ENCODE measurements around the gene CEACAM16. TPM values are rescaled to one million over a fixed set of nuclear protein-coding genes. Genes with fewer than 3 reads are reported as not detected.

Gene CEACAM16
- total and polyA plus RNA-seq, 10 of the 15 experiments (the other 5 are each of a cell fraction or from before 2014, with no cell fraction given), result not detected

- Histone ChIP-seq H3K27ac (ENCODE audit: control insufficient read depth, insufficient read depth) (no peak overlapping the region), H3K79me2 (ENCODE audit: control insufficient read depth, insufficient read depth, low read length) (no peaks in the 10 kb centered on the region), H3K9me3 (replicated peaks; ENCODE audit: control insufficient read depth, insufficient read depth, low read length) (no peaks in the 10 kb centered on the region), H4K20me1 (ENCODE audit: control insufficient read depth, insufficient read depth) (no peaks in the 10 kb centered on the region), H3K4me3 (no peak overlapping the region), H3K4me1 (ENCODE audit: control insufficient read depth, insufficient read depth, low read length) (peaks cover 47% of the 10 kb centered on the region), H3K27me3 (replicated peaks in 1 of 2; ENCODE audit: control insufficient read depth in 2 of 2, insufficient read depth in 2 of 2, low read length in 1 of 2) (no peaks in the 10 kb centered on the region), H3K36me3 (ENCODE audit: control insufficient read depth in 2 of 2, insufficient read depth in 2 of 2, low read length in 1 of 2) (no peaks in the 10 kb centered on the region), H2AFZ (ENCODE audit: control insufficient read depth, low read depth, low read length) (no peak overlapping the region), H3K9ac (ENCODE audit: control insufficient read depth, insufficient read depth, low read length) (no peak overlapping the region), H3K4me2 (ENCODE audit: control insufficient read depth, insufficient read depth) (no peak overlapping the region)
- 60% methylated on average over 5 of the region's 5 CpGs for WGBS (ENCODE audit: insufficient coverage, insufficient replicate concordance, low lambda C conversion rate, missing lambda C conversion rate)
- no peak for FAIRE-seq
- ChIA-PET POLR2A (interaction anchor here (0.6 to 3.2 kb wide), 8 partner anchors 11 to 65 kb away, joined by 3 to 32 read pairs (median 6); partner anchors contain the start of gene BCL3), SMC1A (ENCODE audit: uncharacterized antibody, unreplicated experiment) (interaction anchor here (3.7 to 8.7 kb wide), 5 partner anchors 9 to 44 kb away, joined by 36 to 328 read pairs (median 99); partner anchors contain the start of gene BCL3), CTCF (interaction anchor here (3.0 to 16.8 kb wide), 5 partner anchors 11 to 43 kb away, joined by 31 to 513 read pairs (median 109); partner anchors contain the start of gene BCL3), RAD21 (ENCODE audit: unreplicated experiment) (interaction anchor here (1.1 to 7.8 kb wide), 10 partner anchors 11 to 165 kb away, joined by 3 to 302 read pairs (median 46); partner anchors contain the start of genes BCL3, NECTIN2 and TOMM40)
- no peak for ATAC-seq
- no peak for DNase-seq (ENCODE audit: low read depth, low spot score)
- intact Hi-C loops (cut with micrococcal nuclease; ENCODE audit: unreplicated experiment), result no loop called here
- in situ Hi-C loops (cut with MboI), result no loop called here
- TF ChIP-seq BHLHE40 (IDR thresholded peaks at IDR 0.05; ENCODE audit: borderline replicate concordance in 1 of 2, low read depth in 2 of 2, low read length in 1 of 2), result no peak
- no peak for TF ChIP-seq CHD2 (IDR thresholded peaks at IDR 0.05; ENCODE audit: borderline replicate concordance, low read depth, low read length)
- TF ChIP-seq TCF3 (IDR thresholded peaks at IDR 0.05; ENCODE audit: borderline replicate concordance, insufficient read depth, low read depth, low read length), result no peak
- TF ChIP-seq WRNIP1 (IDR thresholded peaks at IDR 0.05; ENCODE audit: borderline replicate concordance, low read depth, low read length), result no peak
- TF ChIP-seq RELA (IDR thresholded peaks at IDR 0.05; ENCODE audit: borderline replicate concordance, partially characterized antibody), result no peak
- TF ChIP-seq E2F8 (IDR thresholded peaks at IDR 0.05; ENCODE audit: low read depth, partially characterized antibody), result no peak
- no peak for TF ChIP-seq SREBF1 (IDR thresholded peaks at IDR 0.05; ENCODE audit: low read length)
- TF ChIP-seq SRF (IDR thresholded peaks at IDR 0.05; ENCODE audit: low read depth in 2 of 2, low read length in 2 of 2), result no peak
- TF ChIP-seq ZNF687 (IDR thresholded peaks at IDR 0.05), result no peak
- no peak for TF ChIP-seq CEBPZ (IDR thresholded peaks at IDR 0.05; ENCODE audit: low read depth, low read length)
- TF ChIP-seq SMARCA5 (IDR thresholded peaks at IDR 0.05), result no peak
- TF ChIP-seq MEF2B (IDR thresholded peaks at IDR 0.05; ENCODE audit: partially characterized antibody, poor library complexity, severe bottlenecking), result no peak
- no TSS peak for BruUV-seq (replicated peaks)
Measured at GRCh38 chr19:44725684-44726083, 26.7 kb downstream of the CEACAM16 start.

All from GM12878 (cell line).